HepG2 (cell line): Measurements from ENCODE around the gene ZNF513. TPM values are rescaled to one million over a fixed set of nuclear protein-coding genes. Genes with fewer than 3 reads are reported as not detected.
A peak's percentile ranks its signal among the peaks of the same experiment; 100 is the strongest.

Source experiments
- ATAC-seq: fragments of 200-7000 bp; cut with Tn5 transposase; 3 replicates; pipeline ENCODE4 v1.9.1; 2020; ENCODE audit warnings: mild to moderate bottlenecking, moderate library complexity
- BruUV-seq: library from RNA; stranded (reverse); fragments of 400-500 nt; replicated peaks from 2 replicates; lab custom pipeline; 2021; lab: Mats Ljungman, UMichigan
- CTCF ChIA-PET: fragments of 300-600 bp; formaldehyde crosslinking; extraction: SDS; loops from one replicate; lab custom pipeline; 2021; ENCODE audit warnings: low total read pairs, inconsistent platforms, low intra/inter-chr PET ratio; lab: Yijun Ruan, JAX
- POLR2A ChIA-PET: fragments of 350-600 bp; sonication (Branson Sonifier 250); formaldehyde crosslinking; loops from one replicate; lab custom pipeline; 2020; ENCODE audit warnings: antibody characterized with exemption, inconsistent platforms; lab: Yijun Ruan, JAX
- DNase-seq: peaks from one replicate; pipeline ENCODE4 v3.0.0-alpha.2; 2015; ENCODE audit warnings: low spot score
- FAIRE-seq: peaks from 3 replicates; lab custom pipeline; 2011; peaks lifted over from hg19 to GRCh38; lab: Jason Lieb, UNC
- H2AFZ ChIP-seq: one replicate; pipeline ENCODE4 v1.6.1; 2011; ENCODE audit warnings: low read length, inconsistent platforms
- H3K27ac ChIP-seq: fragments of 300-600 bp; 3 replicates; pipeline ENCODE4 v1.8.0; 2011; ENCODE audit warnings: mixed run types, mild to moderate bottlenecking, mixed read lengths, low read length, inconsistent platforms; ENCODE audit not compliant: insufficient read depth; ENCODE audit errors: extremely low read length
- H3K27me3 ChIP-seq, 2 experiments: fragments of 200-600 bp in 1 of 2; 2 replicates in 1 of 2; 3 replicates in 1 of 2; pipeline versions ENCODE4 v1.6.0 to v1.8.0; 2011; ENCODE audit warnings: low read length in 2 of 2, mild to moderate bottlenecking in 2 of 2, moderate library complexity in 2 of 2, inconsistent platforms in 1 of 2; ENCODE audit not compliant: insufficient read depth in 2 of 2, control insufficient read depth in 1 of 2
- H3K36me3 ChIP-seq, 2 experiments: fragments of 200-600 bp in 1 of 2; replicated peaks in 1 of 2; 2 replicates in 1 of 2; 3 replicates in 1 of 2; pipeline versions ENCODE4 v1.5.1 to v1.8.0; 2011; ENCODE audit warnings: low read length in 2 of 2, inconsistent platforms in 1 of 2; ENCODE audit not compliant: insufficient read depth in 2 of 2, control insufficient read depth in 1 of 2
- H3K4me1 ChIP-seq: 2 replicates; pipeline ENCODE4 v1.5.1; 2012; ENCODE audit warnings: low read length, inconsistent platforms; ENCODE audit not compliant: insufficient read depth
- H3K4me2 ChIP-seq: 2 replicates; pipeline ENCODE4 v1.6.0; 2011; ENCODE audit warnings: low read depth, low read length, inconsistent platforms
- H3K4me3 ChIP-seq, 3 experiments: fragments of 200-600 bp in 1 of 3; sonication (generic), shearing (Covaris generic) in 1 of 3; replicated peaks in 1 of 3; 2 replicates each; pipeline ENCODE4 v1.5.1; 2011 to 2016; ENCODE audit warnings: low read length in 3 of 3, inconsistent platforms in 2 of 3, low read depth in 2 of 3, mild to moderate bottlenecking in 2 of 3, control low read depth in 1 of 3, mixed read lengths in 1 of 3; ENCODE audit not compliant: insufficient read depth in 1 of 3
- H3K79me2 ChIP-seq: one replicate; pipeline ENCODE4 v1.6.1; 2011; ENCODE audit warnings: low read length, inconsistent platforms; ENCODE audit not compliant: insufficient read depth
- H3K9ac ChIP-seq: 2 replicates; pipeline ENCODE4 v1.6.0; 2011; ENCODE audit warnings: mild to moderate bottlenecking, low read depth, low read length, inconsistent platforms; ENCODE audit not compliant: insufficient read depth
- H3K9me3 ChIP-seq: 2 replicates; pipeline ENCODE4 v1.5.1; 2012; ENCODE audit warnings: mild to moderate bottlenecking, low read length
- H4K20me1 ChIP-seq: 2 replicates; pipeline ENCODE4 v1.6.0; 2011; ENCODE audit warnings: inconsistent platforms, mild to moderate bottlenecking, low read length, moderate library complexity; ENCODE audit not compliant: insufficient read depth
- AGO2 ChIP-seq: fragments of 200-400 bp; formaldehyde crosslinking; optimal IDR thresholded peaks from 2 replicates; pipeline ENCODE3; 2017; ENCODE audit warnings: mild to moderate bottlenecking, low read depth, low read length, moderate library complexity
- BCL6 ChIP-seq: IDR thresholded peaks from 2 replicates; pipeline ENCODE4 v1.6.1; 2016; ENCODE audit warnings: missing genetic modification reagents, missing compliant biosample characterization
- CCAR2 ChIP-seq: fragments of 200-400 bp; formaldehyde crosslinking; optimal IDR thresholded peaks from 2 replicates; pipeline ENCODE3; 2018; ENCODE audit warnings: low read depth, mild to moderate bottlenecking, low read length, moderate library complexity
- FLYWCH1 ChIP-seq: sonication (generic); formaldehyde crosslinking; IDR thresholded peaks from 2 replicates; pipeline ENCODE4 v1.8.1; 2023; ENCODE audit warnings: mild to moderate bottlenecking, missing genetic modification reagents
- IRF2 ChIP-seq: IDR thresholded peaks from 2 replicates; pipeline ENCODE4 v1.6.1; 2018; ENCODE audit warnings: missing genetic modification reagents, missing compliant biosample characterization
- ISX ChIP-seq: sonication (generic); formaldehyde crosslinking; conservative IDR thresholded peaks from 2 replicates; pipeline ENCODE4 v1.5.0; 2020; ENCODE audit warnings: missing genetic modification reagents
- MBD4 ChIP-seq: IDR thresholded peaks from 2 replicates; pipeline ENCODE4 v1.6.1; 2012; ENCODE audit warnings: low read length, inconsistent platforms, borderline replicate concordance
- MBNL3 ChIP-seq: fragments of 250-450 bp; sonication (Bioruptor Pico); conservative IDR thresholded peaks from 2 replicates; pipeline ENCODE4 v1.8.0; 2022; ENCODE audit warnings: mild to moderate bottlenecking, inconsistent platforms
- NCOA1 ChIP-seq: sonication (generic); formaldehyde crosslinking; IDR thresholded peaks from 2 replicates; pipeline ENCODE4 v1.9.0; 2021; ENCODE audit warnings: missing genetic modification reagents
- NFIC ChIP-seq: IDR thresholded peaks from 2 replicates; pipeline ENCODE4 v1.6.1; 2012; ENCODE audit warnings: mild to moderate bottlenecking, low read length, inconsistent platforms
- NFYB ChIP-seq: sonication (generic); formaldehyde crosslinking; IDR thresholded peaks from 2 replicates; pipeline ENCODE4 v1.4.0; 2020; ENCODE audit warnings: missing genetic modification reagents
- PAF1 ChIP-seq: IDR thresholded peaks from 2 replicates; pipeline ENCODE4 v1.6.1; 2016; ENCODE audit warnings: missing genetic modification reagents, missing compliant biosample characterization
- POLR2A ChIP-seq, 2 experiments: IDR thresholded peaks; 2 replicates each; pipeline ENCODE4 v1.6.1; 2011; ENCODE audit warnings: low read depth in 2 of 2, low read length in 2 of 2, mild to moderate bottlenecking in 1 of 2, moderate library complexity in 1 of 2; ENCODE audit not compliant: insufficient read depth in 1 of 2
- POLR2AphosphoS2 ChIP-seq: IDR thresholded peaks from 2 replicates; pipeline ENCODE4 v1.6.1; 2011; ENCODE audit warnings: low read depth, low read length, improper control_type of control experiment
- POLR2AphosphoS5 ChIP-seq: IDR thresholded peaks from 2 replicates; pipeline ENCODE4 v1.6.1; 2012; ENCODE audit warnings: low read depth, low read length
- POLR2G ChIP-seq: fragments of 200-400 bp; formaldehyde crosslinking; IDR thresholded peaks from 2 replicates; pipeline ENCODE4 v1.6.1; 2018; ENCODE audit warnings: mild to moderate bottlenecking, low read depth, low read length, moderate library complexity
- RBFOX2 ChIP-seq: fragments of 200-400 bp; formaldehyde crosslinking; IDR thresholded peaks from 2 replicates; pipeline ENCODE4 v1.6.1; 2017; ENCODE audit warnings: low read depth, mild to moderate bottlenecking, low read length
- SPEN ChIP-seq: sonication (generic); formaldehyde crosslinking; IDR thresholded peaks from 2 replicates; pipeline ENCODE4 v1.5.1; 2020; ENCODE audit warnings: low read depth, mild to moderate bottlenecking, missing genetic modification reagents
- SRSF4 ChIP-seq: fragments of 200-400 bp; formaldehyde crosslinking; IDR thresholded peaks from one replicate; pipeline ENCODE4 v1.6.1; 2018; ENCODE audit warnings: mild to moderate bottlenecking, low read depth, low read length, moderate library complexity; ENCODE audit not compliant: poor library complexity, severe bottlenecking
- SRY ChIP-seq: sonication (generic); formaldehyde crosslinking; IDR thresholded peaks from 2 replicates; pipeline ENCODE4 v1.8.0; 2022; ENCODE audit warnings: mild to moderate bottlenecking, missing genetic modification reagents
- SSRP1 ChIP-seq: IDR thresholded peaks from 2 replicates; pipeline ENCODE4 v1.6.1; 2016; ENCODE audit warnings: control low read depth
- TERF1 ChIP-seq: sonication (generic); formaldehyde crosslinking; IDR thresholded peaks from 2 replicates; pipeline ENCODE4 v1.8.0; 2022; ENCODE audit warnings: mild to moderate bottlenecking, missing genetic modification reagents, moderate library complexity
- ZC3H13 ChIP-seq: sonication (generic); formaldehyde crosslinking; IDR thresholded peaks from 2 replicates; pipeline ENCODE4 v1.8.1; 2023; ENCODE audit warnings: mild to moderate bottlenecking, missing genetic modification reagents, moderate library complexity
- ZFY ChIP-seq: sonication (generic); formaldehyde crosslinking; IDR thresholded peaks from 2 replicates; pipeline ENCODE4 v1.4.0; 2020; ENCODE audit warnings: missing genetic modification reagents
- WGBS: methylation state at CpG from one replicate; pipeline ENCODE4 v1.1.6; 2017; ENCODE audit warnings: low lambda C conversion rate; 5-methylcytosine and 5-hydroxymethylcytosine counted together
- in situ Hi-C: cut with HindIII; loops from 2 replicates; pipeline ENCODE4 v1.10.0; 2017; ENCODE audit warnings: low pct_unique_long_range_greater_than_20kb; ENCODE audit not compliant: extremely low pct_ligation_motif_present
- intact Hi-C: fragments of 100-400 bp; cut with micrococcal nuclease; formaldehyde crosslinking; loops from one replicate; pipeline ENCODE4 v1.10.0; 2022; ENCODE audit not compliant: unreplicated experiment
- polyA plus RNA-seq, 8 experiments: library from polyadenylated mRNA; depleted of rRNA in 3 of 8; stranded (reverse) in 7 of 8; unstranded in 1 of 8; fragments of >200 nt; fragmentation: Illumina TruSeq in 4 of 8; extraction: Trizol in 4 of 8; gene quantifications; 2 replicates each; pipeline versions ENCODE4 v1.2.1 to v1.2.3, GENCODE V29; 2011 to 2016; ENCODE audit warnings: low read depth in 4 of 8, missing spikeins in 1 of 8, mixed read lengths in 1 of 8; ENCODE audit not compliant: insufficient read depth in 1 of 8
- total RNA-seq, 5 experiments: library from RNA; depleted of rRNA; stranded (reverse); fragments of >200 nt; fragmentation: Illumina TruSeq; extraction: Trizol; gene quantifications; 2 replicates each; pipeline ENCODE4 v1.2.3, GENCODE V29; 2016; ENCODE audit warnings: low read depth in 1 of 5

Gene ZNF513
- total and polyA plus RNA-seq, 2 of the 13 experiments (the other 11 are each of a cell fraction or from before 2014, with no cell fraction given): 4.9 to 6.3 TPM

GRCh38 chr2:27362678-27363420 is 17.7 kb downstream of the ZNF513 start:
- no peak overlapping the region for H3K9ac ChIP-seq
- peaks cover 17 to 38% of the 10 kb centered on the region in 2 experiments for H3K36me3 ChIP-seq
- 96% methylated on average over 4 of the region's 4 CpGs for WGBS
- DNase-seq (no peak), ATAC-seq (no peak), FAIRE-seq (no peak)
- no peaks in the 10 kb centered on the region for H4K20me1 ChIP-seq
- H3K27ac ChIP-seq: no peak overlapping the region
- no TSS peak for BruUV-seq
- in situ Hi-C loops: no loop called here
- intact Hi-C loops: no loop called here
- H3K9me3 ChIP-seq: no peaks in the 10 kb centered on the region
- TF ChIP-seq MBD4: 0 out of 2 replicates have a peak, but pooled peaks have one; percentile 32
- 0 out of 4 replicates have a peak, but pooled peaks of 1 of the 2 experiments have one; percentile 16 for TF ChIP-seq POLR2A (IDR thresholded peaks at IDR 0.05; ENCODE audit: insufficient read depth in 1 of 2, low read depth in 2 of 2, low read length in 2 of 2)
- peak; percentile 62 for TF ChIP-seq RBFOX2
- TF ChIP-seq FLYWCH1 (CRISPR knock-in tag): no peak
- TF ChIP-seq SPEN (CRISPR knock-in tag): no peak
- peak; percentile 63; the same call in 1 of the 2 replicates for TF ChIP-seq POLR2AphosphoS5
- 0 out of 2 replicates have a peak, but pooled peaks have one; percentile 19 for TF ChIP-seq ZFY (CRISPR knock-in tag)
- TF ChIP-seq ISX (CRISPR knock-in tag): 0 out of 2 replicates have a peak, but pooled peaks have one; percentile 29
- 0 out of 2 replicates have a peak, but pooled peaks have one; percentile 26 for TF ChIP-seq IRF2
- 0 out of 2 replicates have a peak, but pooled peaks have one; percentile 41 for TF ChIP-seq POLR2AphosphoS2
- TF ChIP-seq BCL6 (CRISPR knock-in tag): no peak
- 0 out of 2 replicates have a peak, but pooled peaks have one; percentile 1 for TF ChIP-seq NFIC
- TF ChIP-seq SRSF4: peak; percentile 41
- no peak for TF ChIP-seq CCAR2
- TF ChIP-seq POLR2G: peak; percentile 40; the same call in 1 of the 2 replicates
- no peak for TF ChIP-seq NFYB (CRISPR knock-in tag)
- no peak for TF ChIP-seq TERF1 (CRISPR knock-in tag)
- TF ChIP-seq PAF1: peak; percentile 83
- TF ChIP-seq ZC3H13 (CRISPR knock-in tag): peak; percentile 60; the same call in 1 of the 2 replicates
- peak; percentile 86 for TF ChIP-seq AGO2
- no peak for TF ChIP-seq SRY (CRISPR knock-in tag)
- TF ChIP-seq SSRP1 (CRISPR knock-in tag): peak; percentile 80
- no peak for TF ChIP-seq NCOA1 (CRISPR knock-in tag)
- TF ChIP-seq MBNL3 (CRISPR knock-in tag): no peak
- H3K4me2 ChIP-seq: no peak overlapping the region
- H3K27me3 ChIP-seq: no peaks in the 10 kb centered on the region
- peaks cover 10% of the 10 kb centered on the region for H3K79me2 ChIP-seq
- CTCF ChIA-PET: no interaction called here
- no peak overlapping the region for H2AFZ ChIP-seq
- H3K4me1 ChIP-seq: peaks cover 22% of the 10 kb centered on the region
- H3K4me3 ChIP-seq: no peak overlapping the region
- POLR2A ChIA-PET: interaction anchor here (1.5 to 2.9 kb wide), 4 partner anchors 9 to 59 kb away, joined by 3 to 16 read pairs (median 12); partner anchors contain the start of gene MPV17
